MCF 10A (cell line): ENCODE results near the gene TRIM33. TPM values are rescaled to one million over a fixed set of nuclear protein-coding genes. Genes with fewer than 3 reads are reported as not detected.

Experiments used
- BruUV-seq: library from RNA; stranded (reverse); fragments of 400-500 nt; replicated peaks from 2 replicates; lab custom pipeline; 2021; lab: Mats Ljungman, UMichigan
- CTCF ChIA-PET: fragments of 300-600 bp; sonication (Branson Sonifier 250); formaldehyde crosslinking; extraction: SDS; loops from one replicate; lab custom pipeline; 2021; ENCODE audit warnings: antibody characterized with exemption, inconsistent platforms; lab: Yijun Ruan, JAX
- POLR2A ChIA-PET: fragments of 300-600, 350-650 bp; sonication (Branson Sonifier 250); formaldehyde crosslinking; extraction: SDS; loops from one replicate; lab custom pipeline; 2020; ENCODE audit warnings: antibody characterized with exemption, inconsistent platforms; lab: Yijun Ruan, JAX
- DNase-seq: peaks from one replicate; pipeline ENCODE4 v3.0.0-alpha.2; 2018; ENCODE audit not compliant: unreplicated experiment
- H3K27ac Mint-ChIP-seq: one replicate; pipeline ENCODE4 v1.8.0; 2022; ENCODE audit warnings: mild to moderate bottlenecking, low read depth, mixed read lengths; ENCODE audit not compliant: unreplicated experiment
- H3K27me3 Mint-ChIP-seq: one replicate; pipeline ENCODE4 v1.8.0; 2022; ENCODE audit warnings: mixed read lengths; ENCODE audit not compliant: insufficient read depth, unreplicated experiment
- H3K36me3 Mint-ChIP-seq: one replicate; pipeline ENCODE4 v1.8.0; 2022; ENCODE audit warnings: mild to moderate bottlenecking, moderate library complexity, mixed read lengths; ENCODE audit not compliant: insufficient read depth, unreplicated experiment
- H3K4me1 Mint-ChIP-seq: one replicate; pipeline ENCODE4 v1.8.0; 2022; ENCODE audit warnings: mixed read lengths; ENCODE audit not compliant: insufficient read depth, unreplicated experiment
- H3K4me3 Mint-ChIP-seq: one replicate; pipeline ENCODE4 v1.8.0; 2022; ENCODE audit warnings: mild to moderate bottlenecking, moderate library complexity, mixed read lengths; ENCODE audit not compliant: unreplicated experiment
- H3K9me3 Mint-ChIP-seq: one replicate; pipeline ENCODE4 v1.8.0; 2022; ENCODE audit warnings: mixed read lengths; ENCODE audit not compliant: unreplicated experiment
- CTCF ChIP-seq: fragments of 200-600 bp; IDR thresholded peaks from one replicate; pipeline ENCODE4 v1.8.0; 2022; ENCODE audit warnings: antibody characterized with exemption, mild to moderate bottlenecking; ENCODE audit not compliant: unreplicated experiment
- intact Hi-C: fragments of 100-400 bp; cut with micrococcal nuclease; formaldehyde crosslinking; loops from 2 replicates; pipeline ENCODE4 v1.14.1; 2022
- total RNA-seq: library from RNA; stranded (reverse); gene quantifications from 2 replicates; pipeline ENCODE4 v1.2.3, GENCODE V29; 2022

The TRIM33 gene
- total RNA-seq, 1 experiment from 2014 or later = 33.2 TPM

- no peaks in the 10 kb centered on the region for H3K9me3 Mint-ChIP-seq
- H3K36me3 Mint-ChIP-seq = no peaks in the 10 kb centered on the region
- no peak overlapping the region for H3K4me3 Mint-ChIP-seq
- DNase-seq = no peak
- no peaks in the 10 kb centered on the region for H3K27me3 Mint-ChIP-seq
- CTCF ChIA-PET = interaction anchor here (1.0 to 7.7 kb wide), 5 partner anchors 26 to 207 kb away, joined by 4 to 66 read pairs (median 4); no protein-coding TSS in a partner anchor
- no peak for TF ChIP-seq CTCF
- no TSS peak for BruUV-seq
- no peaks in the 10 kb centered on the region for H3K4me1 Mint-ChIP-seq
- H3K27ac Mint-ChIP-seq = no peak overlapping the region
- POLR2A ChIA-PET = interaction anchor here (1.1 kb wide), 1 partner anchor 26 kb away, joined by 3 read pairs; no protein-coding TSS in a partner anchor
- intact Hi-C loops = loop anchor here (10.0 kb wide), 1 partner anchor 120 kb away; no protein-coding TSS in a partner anchor
Measured at GRCh38 chr1:114554577-114554976, 43.6 kb upstream of the TRIM33 start.

GRCh38 chr1:114552106-114552639, 41.2 kb upstream of the TRIM33 start:
- DNase-seq = no peak
- Mint-ChIP-seq H3K27me3 (no peaks in the 10 kb centered on the region), H3K4me3 (no peak overlapping the region), H3K36me3 (no peaks in the 10 kb centered on the region), H3K9me3 (no peaks in the 10 kb centered on the region), H3K27ac (no peak overlapping the region), H3K4me1 (peaks cover 7% of the 10 kb centered on the region)
- CTCF ChIA-PET = interaction anchor here (0.6 to 1.1 kb wide), 3 partner anchors 64 to 205 kb away, joined by 3 to 5 read pairs (median 5); no protein-coding TSS in a partner anchor
- BruUV-seq = no TSS peak
- POLR2A ChIA-PET = no interaction called here
- intact Hi-C loops = loop anchor here (10.0 kb wide), 1 partner anchor 117 kb away; no protein-coding TSS in a partner anchor
- TF ChIP-seq CTCF = no peak

GRCh38 chr1:114551400-114551799, 40.4 kb upstream of the TRIM33 start:
- no TSS peak for BruUV-seq
- no peak overlapping the region for H3K27ac Mint-ChIP-seq
- CTCF ChIA-PET = interaction anchor here (1.1 kb wide), 1 partner anchor 205 kb away, joined by 5 read pairs; no protein-coding TSS in a partner anchor
- H3K4me3 Mint-ChIP-seq = no peak overlapping the region
- H3K27me3 Mint-ChIP-seq = no peaks in the 10 kb centered on the region
- H3K4me1 Mint-ChIP-seq = peaks cover 7% of the 10 kb centered on the region
- TF ChIP-seq CTCF = no peak
- POLR2A ChIA-PET = no interaction called here
- H3K36me3 Mint-ChIP-seq = no peaks in the 10 kb centered on the region
- DNase-seq = no peak
- no peaks in the 10 kb centered on the region for H3K9me3 Mint-ChIP-seq
- intact Hi-C loops = loop anchor here (10.0 kb wide), 1 partner anchor 117 kb away; no protein-coding TSS in a partner anchor

- TF ChIP-seq CTCF = no peak
- no TSS peak for BruUV-seq
- intact Hi-C loops = loop anchor here (10.0 kb wide), 1 partner anchor 116 kb away; no protein-coding TSS in a partner anchor
- no peaks in the 10 kb centered on the region for H3K9me3 Mint-ChIP-seq
- ChIA-PET CTCF (interaction anchor here (0.7 to 2.4 kb wide), 3 partner anchors 9 to 203 kb away, joined by 5 to 8 read pairs (median 6); no protein-coding TSS in a partner anchor), POLR2A (interaction anchor here (0.6 to 3.0 kb wide), 3 partner anchors 30 to 119 kb away, joined by 3 to 14 read pairs (median 4); partner anchors contain the start of gene TRIM33)
- H3K4me3 Mint-ChIP-seq = no peak overlapping the region
- H3K36me3 Mint-ChIP-seq = no peaks in the 10 kb centered on the region
- peaks cover 7% of the 10 kb centered on the region for H3K4me1 Mint-ChIP-seq
- no peaks in the 10 kb centered on the region for H3K27me3 Mint-ChIP-seq
- DNase-seq = no peak
- H3K27ac Mint-ChIP-seq = no peak overlapping the region
Measured at GRCh38 chr1:114550336-114550735, 39.3 kb upstream of the TRIM33 start.
